GM19023 (cell line): ENCODE data around the gene GFOD1.
"Not testable (repeated sequence)": the region's sequence is repeated elsewhere in the genome, so short reads cannot be mapped to it uniquely, and the experiment has no call there.

ENCODE experiments used
- ATAC-seq: cut with Tn5 transposase; IDR thresholded peaks from one replicate; pipeline ENCODE4 v1.9.1; 2021; ENCODE audit warnings: mild to moderate bottlenecking, moderate library complexity; ENCODE audit not compliant: unreplicated experiment

GFOD1 gene

DNA sequence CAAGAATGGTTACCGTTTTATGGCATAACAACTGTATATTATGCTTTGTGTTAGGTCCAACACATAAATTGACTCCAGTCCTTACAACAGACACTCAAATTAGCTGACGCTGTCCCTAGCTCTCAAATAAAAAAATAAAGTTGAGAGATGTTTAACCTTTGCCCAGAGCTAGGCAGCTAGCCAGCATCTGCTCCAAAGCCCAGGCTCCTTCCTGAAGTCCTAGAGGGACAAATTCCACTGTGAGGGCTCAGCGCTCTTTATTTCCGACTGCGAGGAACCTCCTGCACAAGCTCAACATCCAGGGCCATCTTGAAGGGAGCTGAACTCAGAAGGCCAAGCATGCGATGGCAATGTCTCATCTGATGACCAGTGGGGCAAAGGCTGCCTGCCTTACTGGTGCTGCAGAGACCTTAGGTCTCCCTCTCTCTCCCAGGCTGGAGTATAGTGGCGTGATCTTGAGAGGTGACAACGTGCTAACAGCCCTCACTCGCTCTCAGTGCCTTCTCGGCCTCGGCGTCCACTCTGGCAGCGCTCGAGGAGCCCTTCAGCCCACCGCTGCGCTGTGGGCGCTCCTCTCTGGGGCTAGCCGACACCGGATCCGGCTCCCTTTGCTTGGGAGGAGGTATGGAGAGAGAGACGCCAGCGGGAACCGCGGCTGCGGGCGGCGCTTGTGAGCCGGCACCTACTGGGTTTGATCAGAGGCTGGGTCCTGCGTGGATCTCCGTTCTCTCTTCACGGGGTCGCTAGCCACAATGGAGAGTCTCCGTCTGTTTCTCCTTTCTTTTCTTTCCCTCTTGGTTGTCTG is 24.7 kb upstream of the GFOD1 start:
- no peak for ATAC-seq

DNA sequence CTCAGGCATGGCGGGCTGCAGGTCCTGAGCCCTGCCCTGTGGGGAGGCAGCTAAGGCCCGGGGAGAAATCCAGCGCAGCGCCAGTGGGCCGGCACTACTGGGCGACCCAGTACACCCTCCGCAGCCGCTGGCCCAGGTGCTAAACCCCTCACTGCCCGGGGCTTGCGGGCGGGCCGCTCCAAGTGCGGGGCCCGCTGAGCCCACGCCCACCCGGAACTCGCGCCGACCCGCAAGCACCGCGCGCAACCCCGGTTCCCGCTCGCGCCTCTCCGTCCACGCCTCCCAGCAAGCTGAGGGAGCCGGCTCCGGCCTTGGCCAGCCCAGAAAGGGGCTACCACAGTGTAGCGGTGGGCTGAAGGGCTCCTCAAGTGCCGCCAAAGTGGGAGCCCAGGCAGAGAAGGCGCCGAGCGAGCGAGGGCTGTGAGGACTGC is 23.8 kb upstream of the GFOD1 start:
- ATAC-seq = not testable (repeated sequence)

DNA sequence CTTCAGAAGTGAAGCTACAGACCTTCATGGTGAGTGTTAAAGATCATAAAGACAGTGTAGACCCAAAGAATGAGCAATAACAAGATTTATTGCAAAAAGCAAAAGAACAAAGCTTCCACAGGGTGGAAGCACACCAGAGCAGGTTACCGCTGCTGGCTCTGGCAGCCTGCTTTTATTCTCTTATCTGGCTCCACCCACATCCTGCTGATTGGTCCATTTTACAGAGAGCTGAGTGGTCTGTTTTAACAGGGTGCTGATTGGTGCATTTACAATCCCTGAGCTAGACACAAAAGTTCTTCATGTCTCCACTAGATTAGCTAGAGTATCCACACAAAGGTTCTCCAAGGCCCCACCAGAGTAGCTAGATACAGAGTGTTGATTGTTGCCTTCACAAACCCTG is 23.0 kb upstream of the GFOD1 start:
- not testable (repeated sequence) for ATAC-seq

DNA sequence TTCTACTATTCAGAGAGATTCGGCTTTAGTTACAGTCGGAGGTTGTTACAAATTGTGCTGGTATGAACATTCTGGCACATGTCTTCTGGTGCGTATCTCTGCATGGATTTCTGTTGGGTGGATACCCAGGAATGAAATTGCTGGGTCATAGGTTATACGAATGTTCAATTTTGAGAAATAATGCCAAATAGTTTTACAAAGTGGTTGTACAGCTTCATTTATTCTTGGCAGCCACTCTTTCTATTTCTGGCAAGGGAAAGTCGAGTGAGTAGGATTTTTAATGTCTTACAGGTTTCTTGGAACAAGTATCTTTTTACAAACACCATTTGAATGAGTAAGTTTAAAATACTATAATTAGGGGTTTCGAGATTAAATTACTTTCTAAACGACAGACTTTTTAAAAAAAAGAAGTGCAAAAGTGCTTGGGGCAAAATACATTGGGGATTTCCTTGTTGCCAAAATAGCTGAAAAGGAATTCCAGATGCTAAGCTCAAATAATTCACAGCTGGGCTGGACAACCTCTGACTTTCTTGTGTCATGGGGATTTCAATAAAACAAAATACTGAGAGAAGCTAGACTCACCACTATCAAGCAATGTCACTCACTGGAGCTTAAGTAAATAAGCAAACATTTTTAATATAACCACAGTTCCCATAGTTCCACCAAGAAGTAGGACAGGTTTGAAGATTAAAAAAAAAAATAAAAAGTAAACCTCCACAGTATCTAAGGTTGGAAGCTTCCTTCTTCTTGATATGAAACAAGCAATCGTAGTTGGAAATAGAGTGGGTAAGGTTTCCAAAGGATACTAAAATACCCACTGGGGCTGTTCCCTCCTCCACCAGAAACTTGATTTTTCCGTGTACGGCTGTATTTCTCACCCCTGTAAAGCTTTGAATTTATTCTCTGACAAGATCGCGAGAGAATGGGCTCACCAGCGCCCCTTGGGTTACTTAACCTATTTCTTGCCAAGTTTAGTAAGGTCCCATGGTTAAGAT is 21.6 kb upstream of the GFOD1 start:
- ATAC-seq = no peak

DNA sequence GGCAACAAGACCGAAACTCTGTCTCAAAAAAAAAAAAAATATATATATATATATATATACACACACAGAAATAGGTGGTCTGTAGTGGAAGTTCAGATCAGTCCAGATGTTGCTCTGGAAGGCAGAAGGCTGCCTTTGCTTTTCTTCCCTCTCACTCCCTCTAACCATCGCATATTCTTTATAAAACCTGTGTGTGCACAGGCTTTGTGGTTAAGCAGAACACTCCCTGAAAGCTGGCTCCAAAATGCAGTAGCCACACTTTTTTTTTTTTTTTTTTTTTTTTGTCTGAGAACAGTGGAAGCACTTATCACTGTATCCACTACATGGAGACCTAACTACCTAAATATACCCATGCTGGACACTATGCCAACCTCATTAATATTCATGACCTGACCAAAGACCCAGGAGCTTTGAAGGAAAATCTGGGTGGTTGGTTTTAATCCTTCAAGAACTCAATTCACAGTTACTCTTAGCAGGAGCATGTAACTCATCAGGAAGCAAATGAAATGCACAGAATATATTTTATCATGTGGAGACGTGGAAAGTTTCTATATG is 20.0 kb upstream of the GFOD1 start:
- ATAC-seq = no peak

DNA sequence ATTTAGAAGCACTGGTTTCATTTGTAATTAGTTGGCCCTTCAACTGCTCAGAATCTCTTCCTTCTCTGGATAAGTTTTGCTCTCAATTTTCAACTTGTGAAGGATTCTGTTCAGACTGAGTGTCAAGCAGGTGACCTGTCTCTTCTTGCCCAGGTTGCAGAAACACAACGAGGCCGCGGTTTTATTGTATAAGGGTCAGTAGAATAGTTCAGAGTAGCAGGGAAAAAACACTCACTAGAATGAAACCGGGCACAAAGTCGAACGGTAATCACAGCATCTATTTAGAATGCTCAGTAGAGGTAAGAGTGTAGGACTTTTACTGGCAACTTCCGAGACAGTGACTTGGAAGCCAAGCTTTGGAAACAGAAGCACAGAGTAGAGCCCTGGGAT is 17.9 kb upstream of the GFOD1 start:
- ATAC-seq = no peak

DNA sequence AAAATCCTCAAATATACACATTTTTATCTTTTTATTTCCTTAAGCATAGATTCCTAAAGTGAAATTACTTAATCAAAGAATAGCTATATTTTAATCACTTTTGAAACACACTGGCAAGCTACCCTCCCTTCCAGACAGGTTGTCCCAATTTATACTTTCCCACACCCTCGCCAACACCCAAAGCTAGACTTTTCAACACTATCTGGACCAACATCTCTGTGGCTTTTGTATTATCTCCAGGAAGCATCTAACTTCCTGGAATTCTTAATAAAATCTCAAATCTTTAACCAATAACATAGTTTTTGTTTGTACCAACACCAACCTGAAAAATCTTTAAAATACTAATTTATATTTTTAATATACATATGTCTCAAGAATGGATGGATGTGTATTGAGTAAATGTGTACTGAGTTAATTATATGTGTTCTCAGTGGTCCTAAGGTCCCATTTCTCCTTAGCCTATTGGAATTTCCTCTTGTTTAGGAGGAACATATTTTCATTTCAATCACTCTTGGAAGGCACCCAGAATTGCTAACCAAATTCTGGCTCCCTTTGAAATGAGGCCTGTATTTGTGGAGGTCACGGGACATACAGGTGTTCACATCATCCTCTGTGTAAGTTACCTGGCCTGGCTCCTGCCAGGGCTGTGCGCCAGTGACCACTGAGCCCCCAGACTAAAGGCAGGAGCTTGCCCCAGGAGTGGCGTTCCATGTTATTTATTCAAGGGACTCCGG is 17.4 kb upstream of the GFOD1 start:
- no peak for ATAC-seq

DNA sequence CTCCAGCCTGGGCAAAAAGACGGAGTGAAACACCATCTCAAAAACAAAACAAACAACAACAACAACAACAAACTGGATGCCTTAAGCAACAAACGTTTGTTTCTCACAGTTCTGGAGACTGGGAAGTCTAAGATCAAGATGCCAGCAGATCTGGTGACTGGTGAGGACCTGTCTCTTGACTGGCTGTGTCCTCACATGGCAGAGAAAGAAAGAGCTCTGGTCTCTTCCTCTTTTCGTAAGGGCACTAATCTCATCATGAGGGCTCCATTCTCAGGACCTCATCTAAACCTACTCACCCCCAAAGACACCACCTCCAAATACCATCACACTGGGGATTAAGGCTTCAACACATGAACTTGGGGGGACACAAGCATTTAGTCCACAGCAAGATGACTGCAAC is 13.5 kb upstream of the GFOD1 start:
- ATAC-seq = no peak

DNA sequence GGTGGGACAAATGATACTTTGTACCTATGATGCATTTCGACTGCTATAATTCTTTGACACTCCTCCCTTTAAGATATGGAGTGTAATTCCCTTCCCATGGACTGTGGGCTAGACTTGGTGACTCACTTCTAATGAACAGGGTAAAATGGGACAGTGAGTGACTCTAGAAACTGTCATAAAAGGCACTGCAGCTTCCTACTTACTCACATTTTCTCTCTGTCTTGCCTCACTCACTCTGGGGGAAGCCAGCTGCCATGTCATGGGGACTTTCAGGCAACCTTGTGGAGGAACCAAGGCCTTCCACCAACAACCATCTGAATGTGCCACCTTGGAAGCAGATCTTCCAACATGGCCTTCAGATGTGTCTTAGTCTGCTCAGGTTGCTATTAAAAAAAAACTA is 12.9 kb upstream of the GFOD1 start:
- ATAC-seq = no peak

DNA sequence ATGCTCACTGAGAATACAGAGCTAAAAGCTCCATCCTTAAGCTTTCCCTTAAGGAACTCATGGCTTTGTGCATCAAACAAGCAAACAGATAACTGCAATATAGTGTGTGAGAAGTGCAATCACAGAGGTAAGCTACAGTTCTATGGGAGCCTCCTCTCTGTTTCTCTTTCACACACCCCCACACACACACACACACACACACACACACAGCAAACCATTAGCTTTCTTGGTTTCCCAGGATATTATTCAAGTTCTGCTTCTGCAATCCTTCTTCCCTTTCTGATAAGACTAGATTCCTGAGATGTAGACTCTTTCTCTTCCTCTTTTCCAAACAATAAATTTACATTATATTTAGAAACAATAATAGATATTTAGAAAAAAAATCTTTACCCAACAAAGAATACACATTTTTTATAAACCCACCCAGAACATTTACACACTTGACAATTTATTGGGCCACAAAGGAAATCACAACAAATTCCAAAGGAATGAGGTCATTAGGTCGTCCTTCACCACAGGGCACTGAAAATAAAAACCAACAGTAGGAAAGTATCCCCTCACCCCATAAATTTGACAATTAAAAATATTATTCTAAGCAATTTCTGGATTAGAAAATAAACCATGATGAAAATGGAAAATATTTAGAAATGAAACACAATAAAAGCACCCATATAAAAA is 9.3 kb upstream of the GFOD1 start:
- ATAC-seq = no peak

DNA sequence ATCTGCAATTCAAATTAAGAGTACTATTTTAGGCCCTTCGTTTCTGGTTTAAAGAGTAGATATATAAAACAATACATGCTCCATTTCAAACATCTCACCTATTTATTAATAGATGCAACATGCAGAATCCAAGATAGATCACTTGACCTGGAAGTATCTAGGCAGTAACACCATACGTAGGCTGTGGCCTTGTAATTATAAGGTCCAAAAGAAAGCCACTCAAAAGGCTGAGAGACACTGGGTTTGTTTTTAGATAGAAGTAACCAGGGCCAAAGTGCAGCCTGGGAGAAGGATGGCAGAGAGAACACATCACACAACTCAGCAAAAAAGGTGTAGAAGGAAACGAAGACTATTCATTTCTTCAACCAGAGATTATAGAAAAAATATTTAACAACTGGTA is 8.4 kb upstream of the GFOD1 start:
- ATAC-seq = no peak

DNA sequence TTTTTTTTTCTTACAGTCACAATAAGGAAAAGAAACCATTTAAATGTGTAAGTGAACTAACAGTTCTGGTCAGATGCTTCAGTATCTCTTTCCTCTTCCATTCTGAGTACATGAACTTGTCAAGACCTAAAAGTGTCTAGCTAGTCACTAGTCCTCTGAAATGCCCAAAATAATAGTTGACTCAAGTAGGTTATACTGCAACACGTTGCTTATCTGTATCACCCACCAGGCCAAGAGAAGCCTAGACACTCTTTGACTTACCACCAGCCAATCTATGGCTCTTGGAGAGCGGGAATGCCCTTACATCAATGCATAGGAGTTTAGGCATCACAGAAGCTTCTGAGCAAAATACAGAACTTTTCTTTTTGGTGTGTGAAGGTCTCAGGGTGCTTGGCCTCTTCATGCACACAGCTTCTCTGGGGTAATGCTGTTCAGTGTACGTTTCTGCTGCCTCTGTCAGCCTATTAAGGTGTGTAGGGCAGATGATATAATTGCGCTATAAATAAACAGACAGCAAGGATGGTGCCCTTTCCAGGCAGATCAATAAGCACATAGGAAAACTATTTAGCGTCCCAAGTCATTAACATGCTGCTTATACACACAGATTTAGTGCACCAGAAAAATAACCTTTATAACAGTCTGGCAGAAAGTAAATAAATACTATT is 7.8 kb upstream of the GFOD1 start:
- no peak for ATAC-seq

DNA sequence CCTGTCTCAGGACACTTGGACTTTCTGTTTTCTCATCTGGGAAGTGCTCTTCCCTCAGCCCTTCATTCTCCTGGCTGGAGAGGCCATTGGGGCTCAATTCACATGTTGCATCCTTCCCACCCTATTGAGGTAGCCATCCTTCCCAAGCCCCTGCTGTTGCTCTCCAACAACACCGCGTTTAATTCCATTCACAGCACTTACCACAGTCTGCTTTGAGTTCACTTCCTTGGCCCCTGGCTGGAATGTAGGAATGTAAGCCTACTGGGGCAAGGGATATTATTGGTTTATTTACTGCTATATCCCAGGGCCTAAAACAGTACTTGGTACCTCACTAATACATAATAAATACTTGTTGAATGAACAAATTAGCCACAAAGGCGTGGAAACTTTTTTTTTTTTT is 6.7 kb upstream of the GFOD1 start:
- no peak for ATAC-seq

DNA sequence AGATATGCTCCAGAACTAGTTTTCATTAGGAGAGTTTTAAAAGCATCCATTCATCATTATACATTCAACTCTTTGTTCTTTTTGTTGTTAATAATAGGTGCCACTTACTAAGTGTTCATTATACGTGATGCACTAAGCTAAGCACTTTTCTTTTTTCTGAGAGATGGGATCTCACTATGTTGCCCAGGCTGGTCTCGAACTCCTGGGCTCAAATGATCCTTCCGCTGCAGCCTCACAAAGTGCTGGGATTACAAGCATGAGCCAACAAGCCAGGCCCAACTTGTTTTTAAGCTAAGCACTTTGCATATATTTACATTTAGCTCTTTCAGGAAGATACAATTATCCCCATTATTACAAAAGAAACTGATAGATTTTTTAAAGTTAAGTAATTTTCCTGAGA is 5.7 kb upstream of the GFOD1 start:
- no peak for ATAC-seq

DNA sequence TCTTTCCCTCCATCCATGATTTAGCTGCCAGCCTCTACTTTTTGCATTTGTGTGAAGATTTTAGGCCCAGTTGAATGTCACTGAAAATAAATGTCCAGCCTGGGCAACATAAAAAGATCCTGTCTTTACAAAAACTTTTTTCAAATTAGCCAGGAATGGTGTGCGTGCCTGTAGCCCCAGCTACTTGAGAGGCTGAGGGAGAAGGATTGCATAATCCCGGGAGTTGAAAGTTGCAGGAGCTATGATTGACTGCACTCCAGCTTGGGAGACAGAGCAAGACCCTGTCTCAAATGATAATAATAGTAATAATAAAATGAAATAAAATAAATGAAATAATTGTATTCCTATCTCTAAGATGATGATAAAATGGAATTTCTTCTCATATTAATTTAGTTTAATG is 5.0 kb upstream of the GFOD1 start:
- ATAC-seq = no peak

DNA sequence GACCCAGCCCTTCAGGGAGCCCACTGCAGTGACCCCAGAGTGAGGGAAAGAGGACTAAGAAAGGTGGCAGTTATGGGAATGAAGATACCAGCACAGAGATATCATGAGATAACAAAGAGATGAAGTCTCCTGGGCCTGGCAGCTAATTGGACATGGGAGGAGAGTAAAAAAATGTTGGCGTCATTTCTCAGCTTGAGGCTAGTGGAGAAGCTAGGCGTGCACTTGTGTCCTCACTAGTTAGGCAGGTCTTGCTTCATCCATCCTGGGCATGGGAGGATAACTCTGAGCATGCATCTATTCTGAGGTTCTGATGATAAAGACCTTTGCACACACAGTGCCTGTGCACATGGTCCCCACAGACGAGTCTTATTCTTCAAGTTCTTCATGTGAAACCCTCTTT is 4.1 kb upstream of the GFOD1 start:
- ATAC-seq = no peak

DNA sequence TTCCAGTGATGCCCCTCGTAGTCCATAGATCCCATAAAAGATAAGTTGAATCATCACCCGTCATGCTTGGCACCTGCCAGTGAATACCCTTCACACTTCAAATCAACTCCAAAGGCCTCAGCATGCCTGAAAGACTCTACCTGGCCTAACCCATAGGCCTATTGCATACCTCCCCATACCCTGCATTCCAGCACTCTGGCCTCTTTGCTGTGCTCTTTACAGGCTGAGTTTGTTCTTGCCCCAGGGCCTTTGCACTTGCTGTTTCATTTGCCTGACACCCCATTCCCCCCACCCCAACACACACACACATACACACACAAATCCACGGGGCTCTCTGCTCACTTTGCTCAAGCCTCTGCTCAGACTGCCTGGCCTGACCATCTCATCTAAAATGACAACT is 3.0 kb upstream of the GFOD1 start:
- ATAC-seq = no peak

DNA sequence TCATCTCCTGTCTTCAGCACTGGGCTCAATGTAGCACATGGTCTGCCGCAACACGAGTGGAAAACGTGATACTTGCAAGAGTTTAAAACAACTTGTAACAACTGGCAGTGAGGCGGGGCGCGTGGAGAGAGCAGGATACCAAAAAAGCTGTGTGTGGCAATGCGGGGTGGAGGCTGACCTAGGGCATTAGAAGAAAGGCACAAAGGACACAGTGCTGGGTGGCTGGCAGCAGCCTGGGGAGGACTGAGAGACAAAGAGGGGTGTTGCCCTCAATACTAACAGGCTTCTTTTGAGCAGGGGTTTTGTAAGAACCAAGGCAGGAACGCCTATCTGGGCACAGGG is 1.5 kb upstream of the GFOD1 start:
- ATAC-seq = no peak

DNA sequence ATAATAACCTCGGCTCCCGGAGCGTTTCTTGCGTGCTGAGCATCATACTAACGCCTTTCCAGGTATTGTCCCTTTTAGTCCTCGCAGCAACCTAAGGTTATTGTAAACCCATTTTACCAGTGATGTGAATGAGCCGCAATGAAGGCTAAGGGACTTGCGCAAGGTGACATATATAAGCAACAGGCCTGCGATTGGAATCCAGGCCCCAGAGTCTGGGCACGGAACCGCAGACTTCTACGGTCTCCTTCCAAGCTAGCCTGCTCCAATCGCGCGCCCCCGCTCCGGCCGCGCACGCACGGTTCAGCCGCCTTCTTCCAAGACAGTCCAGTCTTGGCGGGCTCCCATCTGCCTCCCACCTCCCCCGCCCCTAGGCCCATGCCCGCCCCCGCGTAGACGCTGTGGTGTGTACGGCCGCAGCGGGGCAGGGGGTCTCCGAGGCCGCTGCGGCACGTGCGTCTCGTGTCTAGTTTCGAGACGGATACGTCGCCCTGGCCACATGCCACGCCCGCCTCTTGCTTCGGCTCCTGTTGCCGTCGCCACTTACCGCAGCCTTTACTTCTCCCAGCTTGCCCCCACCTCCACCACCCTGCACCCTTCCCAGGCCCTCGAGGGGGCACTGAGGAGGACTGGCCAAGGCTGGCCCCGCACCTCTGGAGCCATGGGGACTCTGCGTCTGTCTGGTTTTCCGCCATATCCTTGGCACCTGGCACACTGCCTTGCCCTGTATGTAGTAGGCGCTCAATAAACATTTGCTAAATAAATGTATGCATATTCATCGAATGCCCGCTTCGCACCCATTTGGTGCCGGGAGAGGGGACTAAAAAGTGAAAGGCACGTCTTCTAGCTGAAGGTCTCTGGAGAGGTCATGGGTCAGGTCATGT is 855 bp upstream of the GFOD1 start:
- ATAC-seq = no peak
